K562 (cell line): Measurements from ENCODE around the gene BCL6B. TPM values are rescaled to one million over a fixed set of nuclear protein-coding genes. Genes with fewer than 3 reads are reported as not detected.
A peak's percentile ranks its signal among the peaks of the same experiment; 100 is the strongest.

Experiments
- ASH1L ChIP-seq: fragments of 450-650 bp; IDR thresholded peaks from 2 replicates; pipeline ENCODE4 v1.6.1; 2018; ENCODE audit warnings: borderline replicate concordance, mild to moderate bottlenecking, low read depth; ENCODE audit not compliant: partially characterized antibody
- BRF1 ChIP-seq: IDR thresholded peaks from 3 replicates; pipeline ENCODE4 v1.6.1; 2011; ENCODE audit warnings: borderline replicate concordance, mild to moderate bottlenecking; ENCODE audit not compliant: insufficient read length; ENCODE audit errors: extremely low read depth
- CEBPZ ChIP-seq: fragments of 150-350 bp; IDR thresholded peaks from 2 replicates; pipeline ENCODE4 v1.6.1; 2014; ENCODE audit warnings: low read depth, mild to moderate bottlenecking, low read length, borderline replicate concordance
- DPF2 ChIP-seq: fragments of 450-650 bp; IDR thresholded peaks from 2 replicates; pipeline ENCODE4 v1.6.1; 2016
- ETS1 ChIP-seq: conservative IDR thresholded peaks from 2 replicates; pipeline ENCODE4 v1.6.1; 2011; ENCODE audit warnings: low read depth, mild to moderate bottlenecking, low read length; ENCODE audit not compliant: control insufficient read depth
- GATAD2A ChIP-seq: fragments of 450-650 bp; IDR thresholded peaks from 2 replicates; pipeline ENCODE4 v1.6.1; 2017
- HDGF ChIP-seq: fragments of 450-650 bp; IDR thresholded peaks from 2 replicates; pipeline ENCODE4 v1.6.1; 2016
- IRF9 ChIP-seq: fragments of 450-650 bp; IDR thresholded peaks from 2 replicates; pipeline ENCODE4 v1.6.1; 2016; ENCODE audit warnings: missing biosample characterization, missing genetic modification characterization
- MCM5 ChIP-seq: fragments of 450-650 bp; IDR thresholded peaks from 2 replicates; pipeline ENCODE4 v1.6.1; 2016; ENCODE audit warnings: low read depth
- PBX2 ChIP-seq, 2 experiments: IDR thresholded peaks in 1 of 2; conservative IDR thresholded peaks in 1 of 2; 2 replicates each; pipeline ENCODE4 v1.6.1; 2016; ENCODE audit warnings: low read depth in 2 of 2, mild to moderate bottlenecking in 1 of 2, missing compliant biosample characterization in 1 of 2, missing genetic modification characterization in 1 of 2, moderate library complexity in 1 of 2
- PURB ChIP-seq: sonication (generic); formaldehyde crosslinking; IDR thresholded peaks from 2 replicates; pipeline ENCODE4 v1.9.0; 2021; ENCODE audit warnings: low read depth, mild to moderate bottlenecking, missing genetic modification reagents
- RCOR1 ChIP-seq, 2 experiments: IDR thresholded peaks; 2 replicates each; pipeline ENCODE4 v1.6.1; 2012; ENCODE audit warnings: low read depth in 2 of 2, low read length in 2 of 2, borderline replicate concordance in 1 of 2, improper control_type of control experiment in 1 of 2
- SIN3A ChIP-seq, 2 experiments: fragments of 150-350 bp in 1 of 2; IDR thresholded peaks; 2 replicates each; pipeline ENCODE4 v1.6.1; 2011 to 2016; ENCODE audit warnings: borderline replicate concordance in 2 of 2, low read depth in 2 of 2, low read length in 2 of 2, mild to moderate bottlenecking in 2 of 2, moderate library complexity in 2 of 2; ENCODE audit not compliant: control insufficient read depth in 1 of 2
- SMARCC2 ChIP-seq: fragments of 450-650 bp; IDR thresholded peaks from 2 replicates; pipeline ENCODE4 v1.6.1; 2017; ENCODE audit warnings: antibody characterized with exemption, moderate library complexity, mild to moderate bottlenecking, low read depth
- TGIF2 ChIP-seq: sonication (generic); formaldehyde crosslinking; IDR thresholded peaks from 2 replicates; pipeline ENCODE4 v1.8.1; 2022; ENCODE audit warnings: mild to moderate bottlenecking, missing genetic modification reagents, moderate library complexity
- ZNF217 ChIP-seq: sonication (generic); formaldehyde crosslinking; IDR thresholded peaks from 2 replicates; pipeline ENCODE4 v1.8.0; 2022; ENCODE audit warnings: mild to moderate bottlenecking, missing genetic modification reagents
- ZNF511 ChIP-seq: sonication (generic); formaldehyde crosslinking; IDR thresholded peaks from 2 replicates; pipeline ENCODE4 v1.8.0; 2022; ENCODE audit warnings: mild to moderate bottlenecking, missing genetic modification reagents
- polyA plus RNA-seq, 8 experiments: library from polyadenylated mRNA; depleted of rRNA in 4 of 8; stranded (reverse) in 5 of 8; unstranded in 3 of 8; fragments of >200 nt; fragmentation: Nextera tagmentation in 2 of 8; fragmentation: Illumina TruSeq in 1 of 8; extraction: Ambion mirVana in 2 of 8; extraction: Trizol in 1 of 8; gene quantifications; 2 replicates each; pipeline versions ENCODE4 v1.2.1 to v1.2.3, GENCODE V29; 2011 to 2014; ENCODE audit warnings: inconsistent platforms in 1 of 8, missing spikeins in 1 of 8
- total RNA-seq, 7 experiments: library from RNA; depleted of rRNA in 6 of 7; stranded (reverse); fragments of >200 nt in 6 of 7; fragmentation: Illumina TruSeq in 2 of 7; extraction: Trizol in 2 of 7; gene quantifications; 2 replicates each; pipeline versions ENCODE4 v1.2.1 to v1.2.3, GENCODE V29; 2011 to 2021; ENCODE audit warnings: low replicate concordance in 1 of 7

BCL6B gene
- total and polyA plus RNA-seq, 9 of the 15 experiments (the other 6 are each of a cell fraction or from before 2014, with no cell fraction given), result 0.89 to 5.0 (median 3.6) TPM

GRCh38 chr17:7014261-7014994 lies 8.4 kb upstream of the BCL6B start (continued):
- TF ChIP-seq CEBPZ (no peak), BRF1 (no peak), GATAD2A (peak; percentile 95), PURB (CRISPR knock-in tag) (no peak), IRF9 (no peak), ASH1L (no peak), RCOR1 (IDR thresholded peaks at IDR 0.05; ENCODE audit: borderline replicate concordance in 1 of 2, low read depth in 2 of 2, low read length in 2 of 2) (peak in 1 of 2 experiments; percentile 26; a peak in 1 of 4 replicates), SIN3A (IDR thresholded peaks at IDR 0.05; ENCODE audit: borderline replicate concordance in 2 of 2, control insufficient read depth in 1 of 2, low read depth in 2 of 2, low read length in 2 of 2) (0 out of 4 replicates have a peak, but pooled peaks of 1 of the 2 experiments have one; percentile 15), ZNF217 (CRISPR knock-in tag) (no peak), PBX2 (CRISPR knock-in tag; IDR thresholded peaks at IDR 0.05; ENCODE audit: low read depth) (no peak), PBX2 (tag; conservative IDR thresholded peaks at IDR 0.05; ENCODE audit: low read depth) (no peak), DPF2 (no peak), SMARCC2 (no peak), MCM5 (no peak), HDGF (no peak), TGIF2 (CRISPR knock-in tag) (no peak), ZNF511 (CRISPR knock-in tag) (no peak; the same call in 1 of the 2 replicates), ETS1 (0 out of 2 replicates have a peak, but pooled peaks have one; percentile 36)
